Upper lobe of right lung (tissue), 1 donor: ENCODE data around the gene ANGPT4. TPM values are rescaled to one million over a fixed set of nuclear protein-coding genes. Genes with fewer than 3 reads are reported as not detected.

Experiments
- ATAC-seq: fragments of 200-7000 bp; cut with Tn5 transposase; one replicate; pipeline ENCODE4 v1.9.1; 2020; ENCODE audit warnings: mild to moderate bottlenecking, moderate library complexity
- DNase-seq: peaks from one replicate; pipeline ENCODE4 v3.0.0-alpha.2; 2020
- H3K27ac ChIP-seq: fragments of 200-600 bp; one replicate; pipeline ENCODE4 v1.8.0; 2022
- H3K27me3 ChIP-seq: fragments of 200-600 bp; one replicate; pipeline ENCODE4 v1.8.0; 2022; ENCODE audit warnings: mild to moderate bottlenecking
- H3K36me3 ChIP-seq: fragments of 200-600 bp; one replicate; pipeline ENCODE4 v1.8.0; 2022
- H3K4me1 ChIP-seq: fragments of 200-600 bp; one replicate; pipeline ENCODE4 v1.8.0; 2022
- H3K4me3 ChIP-seq: fragments of 200-600 bp; one replicate; pipeline ENCODE4 v1.8.0; 2022; ENCODE audit warnings: mild to moderate bottlenecking
- H3K9me3 ChIP-seq: fragments of 200-600 bp; one replicate; pipeline ENCODE4 v1.8.0; 2022
- intact Hi-C: fragments of 100-400 bp; cut with DNase I; formaldehyde crosslinking; loops from one replicate; pipeline ENCODE4 v1.11.0; 2022
- total RNA-seq: library from RNA; stranded (reverse); fragmentation: NEBNext Ultra II Directional; extraction: Animal tissue kit (Norgen Biotek cat#: 25700); gene quantifications from one replicate; pipeline ENCODE4 v1.2.1, GENCODE V29; 2021
- TF ChIP-seq, protein P1 (sequence below): fragments of 200-600 bp; IDR thresholded peaks from one replicate; pipeline ENCODE4 v1.8.0; 2022; ENCODE audit warnings: antibody characterized with exemption
- donor health status: DM: no; HTN: yes; CAD: no; lungs with severe emphysema.

Gene ANGPT4
- total RNA-seq, 1 donor from 2014 or later, result 0.81 TPM

DNA sequence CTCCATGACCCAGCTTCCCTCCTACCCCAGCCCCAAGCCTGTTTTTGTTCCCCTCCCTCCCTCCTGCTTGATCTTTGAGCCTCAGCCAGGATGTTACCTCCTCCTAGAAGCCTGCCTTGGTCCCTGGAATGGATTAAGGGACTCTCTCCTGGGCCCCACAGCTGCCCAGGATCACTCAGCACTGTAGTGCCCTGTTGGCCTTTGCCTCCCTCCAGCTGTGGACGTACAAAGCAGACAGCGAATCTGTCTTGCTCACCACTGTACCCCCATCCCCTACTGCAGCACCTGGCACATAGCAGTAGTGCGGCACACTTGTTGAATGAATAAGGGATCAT lies 94.4 kb downstream of the ANGPT4 start:
- TF ChIP-seq, protein P1, sequence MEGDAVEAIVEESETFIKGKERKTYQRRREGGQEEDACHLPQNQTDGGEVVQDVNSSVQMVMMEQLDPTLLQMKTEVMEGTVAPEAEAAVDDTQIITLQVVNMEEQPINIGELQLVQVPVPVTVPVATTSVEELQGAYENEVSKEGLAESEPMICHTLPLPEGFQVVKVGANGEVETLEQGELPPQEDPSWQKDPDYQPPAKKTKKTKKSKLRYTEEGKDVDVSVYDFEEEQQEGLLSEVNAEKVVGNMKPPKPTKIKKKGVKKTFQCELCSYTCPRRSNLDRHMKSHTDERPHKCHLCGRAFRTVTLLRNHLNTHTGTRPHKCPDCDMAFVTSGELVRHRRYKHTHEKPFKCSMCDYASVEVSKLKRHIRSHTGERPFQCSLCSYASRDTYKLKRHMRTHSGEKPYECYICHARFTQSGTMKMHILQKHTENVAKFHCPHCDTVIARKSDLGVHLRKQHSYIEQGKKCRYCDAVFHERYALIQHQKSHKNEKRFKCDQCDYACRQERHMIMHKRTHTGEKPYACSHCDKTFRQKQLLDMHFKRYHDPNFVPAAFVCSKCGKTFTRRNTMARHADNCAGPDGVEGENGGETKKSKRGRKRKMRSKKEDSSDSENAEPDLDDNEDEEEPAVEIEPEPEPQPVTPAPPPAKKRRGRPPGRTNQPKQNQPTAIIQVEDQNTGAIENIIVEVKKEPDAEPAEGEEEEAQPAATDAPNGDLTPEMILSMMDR, result no peak
- Histone ChIP-seq H3K4me3 (no peak overlapping the region), H3K27ac (no peak overlapping the region), H3K27me3 (no peaks in the 10 kb centered on the region), H3K36me3 (no peaks in the 10 kb centered on the region), H3K4me1 (no peaks in the 10 kb centered on the region), H3K9me3 (no peaks in the 10 kb centered on the region)
- DNase-seq (no peak), ATAC-seq (no peak)
- intact Hi-C loops, result no loop called here

DNA sequence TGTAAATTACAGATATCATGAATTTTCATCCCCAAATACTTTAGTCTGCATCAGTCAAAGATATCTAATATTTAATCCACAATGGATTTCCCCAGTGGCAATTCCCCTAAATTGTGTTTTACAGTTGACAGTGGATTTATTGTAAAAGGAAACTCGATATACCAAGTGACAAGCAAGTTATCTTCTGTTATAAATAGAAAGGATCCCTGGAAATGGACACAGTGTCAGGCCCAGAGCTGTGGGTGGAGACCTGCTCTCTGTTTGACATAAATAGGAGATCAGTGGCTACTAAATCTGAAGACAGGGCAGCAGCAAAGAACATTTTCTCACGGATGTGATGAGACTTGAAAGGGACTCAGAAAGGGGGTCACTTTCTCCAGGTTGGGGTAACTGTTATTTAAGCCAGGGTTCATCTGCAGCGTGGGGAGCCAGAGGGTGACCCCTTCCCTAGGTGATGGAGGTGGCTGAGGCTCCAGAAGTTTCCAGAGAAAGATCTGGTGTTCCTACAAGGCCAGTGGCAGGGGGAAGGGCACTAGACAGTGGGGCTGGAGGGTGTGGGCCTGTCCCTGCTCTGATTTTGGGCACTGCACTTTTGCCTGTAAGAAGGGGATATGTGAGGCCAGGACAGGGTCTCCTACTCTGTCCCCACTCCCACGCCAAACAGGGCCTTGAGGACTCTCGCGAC lies 94.9 kb downstream of the ANGPT4 start:
- ATAC-seq (no peak), DNase-seq (peak; percentile 47)
- Histone ChIP-seq H3K27ac (no peak overlapping the region), H3K4me3 (no peak overlapping the region), H3K4me1 (no peaks in the 10 kb centered on the region), H3K27me3 (no peaks in the 10 kb centered on the region), H3K9me3 (no peaks in the 10 kb centered on the region), H3K36me3 (no peaks in the 10 kb centered on the region)
- intact Hi-C loops, result no loop called here
- TF ChIP-seq, protein P1, result no peak

DNA sequence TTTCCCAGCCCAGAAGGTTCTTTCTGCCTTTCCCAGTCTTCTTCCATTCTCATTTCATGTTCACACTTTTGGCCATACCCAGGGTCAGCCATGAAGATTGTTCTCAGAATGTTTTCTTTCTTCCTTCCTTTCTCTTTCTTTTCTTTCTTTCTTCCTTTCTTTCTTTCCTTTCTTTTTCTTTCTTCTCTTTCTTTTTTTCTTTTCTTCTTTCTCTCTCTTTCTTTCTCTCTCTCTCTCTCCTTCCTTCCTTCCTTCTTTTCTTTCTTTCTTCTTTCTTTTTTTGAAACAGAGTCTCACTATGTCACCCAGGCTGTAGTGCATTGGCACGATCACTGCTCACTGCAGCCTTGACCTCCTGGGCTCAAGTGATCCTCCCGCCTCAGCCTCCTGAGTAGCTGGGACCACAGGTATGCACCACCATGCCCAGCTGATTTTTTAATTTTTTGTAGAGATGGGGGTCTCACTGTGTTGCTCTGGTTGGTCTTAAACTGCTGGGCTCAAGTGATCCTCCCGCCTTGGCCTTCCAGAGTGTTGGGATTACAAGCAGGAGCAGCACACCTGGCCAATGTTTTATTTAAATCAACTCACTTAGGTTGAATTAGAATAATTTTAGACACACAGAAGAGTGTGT lies 95.7 kb downstream of the ANGPT4 start:
- ATAC-seq (no peak), DNase-seq (peak; percentile 28)
- Histone ChIP-seq H3K27ac (no peak overlapping the region), H3K4me1 (no peaks in the 10 kb centered on the region), H3K36me3 (no peaks in the 10 kb centered on the region), H3K9me3 (no peaks in the 10 kb centered on the region), H3K4me3 (no peak overlapping the region), H3K27me3 (no peaks in the 10 kb centered on the region)
- intact Hi-C loops, result no loop called here
- TF ChIP-seq, protein P1, result no peak

Other genes with a start within 250 kb of the ANGPT4 start
- not detected for gene SCRT2, start 240.5 kb downstream of the ANGPT4 start, total RNA-seq
- gene SLC52A3, start 147.8 kb downstream of the ANGPT4 start, total RNA-seq, result 3.6 TPM
- gene FAM110A, start 82.6 kb downstream of the ANGPT4 start, total RNA-seq, result 16.8 TPM
- 10.9 TPM for gene RSPO4, start 86.0 kb upstream of the ANGPT4 start, total RNA-seq
- 133 TPM for gene PSMF1, start 202.3 kb upstream of the ANGPT4 start, total RNA-seq